Panc1 (cell line): ENCODE measurements around the gene ADAMTS14.

Experiments
- POLR2AphosphoS5 ChIP-seq: IDR thresholded peaks from 2 replicates; pipeline ENCODE4 v1.6.1; 2012; ENCODE audit warnings: mild to moderate bottlenecking, low read depth, low read length, moderate library complexity
- SIN3A ChIP-seq: IDR thresholded peaks from 2 replicates; pipeline ENCODE4 v1.6.1; 2012; ENCODE audit warnings: low read depth, mild to moderate bottlenecking, low read length, moderate library complexity, borderline replicate concordance; ENCODE audit not compliant: insufficient read depth
- TF ChIP-seq, protein P1 (sequence below): fragments of 450-650 bp; IDR thresholded peaks from 2 replicates; pipeline ENCODE4 v1.5.1; 2017; ENCODE audit warnings: mild to moderate bottlenecking
- TF ChIP-seq, protein P2 (sequence below), 2 experiments: IDR thresholded peaks; 2 replicates each; pipeline ENCODE4 v1.6.1; 2011 to 2012; ENCODE audit warnings: low read depth in 2 of 2, control low read depth in 1 of 2, low read length in 1 of 2, mild to moderate bottlenecking in 1 of 2, moderate library complexity in 1 of 2; ENCODE audit not compliant: insufficient read depth in 1 of 2

DNA sequence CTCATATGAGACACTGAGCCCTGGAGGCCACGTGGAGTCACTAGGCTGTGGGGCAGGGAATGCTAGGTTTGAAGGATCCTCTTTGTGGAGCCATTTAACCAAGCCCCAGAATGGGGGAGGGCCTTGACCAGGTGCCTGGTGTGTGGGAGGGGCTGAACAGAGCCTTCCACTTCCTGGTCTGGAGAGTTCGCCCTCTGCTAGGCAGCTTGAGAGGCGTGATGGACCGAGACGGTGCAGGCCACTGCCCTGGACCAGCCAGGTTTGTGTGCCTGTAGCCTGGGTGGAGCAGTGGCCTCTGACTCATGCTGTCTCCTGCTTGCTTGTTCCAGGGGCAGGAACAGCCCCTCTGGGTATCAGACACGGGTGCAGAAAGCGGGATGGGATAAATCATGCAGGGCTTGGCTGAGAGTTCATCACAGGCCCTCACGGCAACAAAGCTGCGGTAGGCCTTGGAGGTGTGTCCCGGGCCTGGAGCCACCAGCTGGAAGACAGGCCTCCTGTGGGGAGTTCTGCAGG lies 27.4 kb downstream of the ADAMTS14 start:
- TF ChIP-seq, protein P1, sequence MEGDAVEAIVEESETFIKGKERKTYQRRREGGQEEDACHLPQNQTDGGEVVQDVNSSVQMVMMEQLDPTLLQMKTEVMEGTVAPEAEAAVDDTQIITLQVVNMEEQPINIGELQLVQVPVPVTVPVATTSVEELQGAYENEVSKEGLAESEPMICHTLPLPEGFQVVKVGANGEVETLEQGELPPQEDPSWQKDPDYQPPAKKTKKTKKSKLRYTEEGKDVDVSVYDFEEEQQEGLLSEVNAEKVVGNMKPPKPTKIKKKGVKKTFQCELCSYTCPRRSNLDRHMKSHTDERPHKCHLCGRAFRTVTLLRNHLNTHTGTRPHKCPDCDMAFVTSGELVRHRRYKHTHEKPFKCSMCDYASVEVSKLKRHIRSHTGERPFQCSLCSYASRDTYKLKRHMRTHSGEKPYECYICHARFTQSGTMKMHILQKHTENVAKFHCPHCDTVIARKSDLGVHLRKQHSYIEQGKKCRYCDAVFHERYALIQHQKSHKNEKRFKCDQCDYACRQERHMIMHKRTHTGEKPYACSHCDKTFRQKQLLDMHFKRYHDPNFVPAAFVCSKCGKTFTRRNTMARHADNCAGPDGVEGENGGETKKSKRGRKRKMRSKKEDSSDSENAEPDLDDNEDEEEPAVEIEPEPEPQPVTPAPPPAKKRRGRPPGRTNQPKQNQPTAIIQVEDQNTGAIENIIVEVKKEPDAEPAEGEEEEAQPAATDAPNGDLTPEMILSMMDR: no peak
- TF ChIP-seq POLR2AphosphoS5 (no peak), SIN3A (no peak)
- TF ChIP-seq, protein P2, sequence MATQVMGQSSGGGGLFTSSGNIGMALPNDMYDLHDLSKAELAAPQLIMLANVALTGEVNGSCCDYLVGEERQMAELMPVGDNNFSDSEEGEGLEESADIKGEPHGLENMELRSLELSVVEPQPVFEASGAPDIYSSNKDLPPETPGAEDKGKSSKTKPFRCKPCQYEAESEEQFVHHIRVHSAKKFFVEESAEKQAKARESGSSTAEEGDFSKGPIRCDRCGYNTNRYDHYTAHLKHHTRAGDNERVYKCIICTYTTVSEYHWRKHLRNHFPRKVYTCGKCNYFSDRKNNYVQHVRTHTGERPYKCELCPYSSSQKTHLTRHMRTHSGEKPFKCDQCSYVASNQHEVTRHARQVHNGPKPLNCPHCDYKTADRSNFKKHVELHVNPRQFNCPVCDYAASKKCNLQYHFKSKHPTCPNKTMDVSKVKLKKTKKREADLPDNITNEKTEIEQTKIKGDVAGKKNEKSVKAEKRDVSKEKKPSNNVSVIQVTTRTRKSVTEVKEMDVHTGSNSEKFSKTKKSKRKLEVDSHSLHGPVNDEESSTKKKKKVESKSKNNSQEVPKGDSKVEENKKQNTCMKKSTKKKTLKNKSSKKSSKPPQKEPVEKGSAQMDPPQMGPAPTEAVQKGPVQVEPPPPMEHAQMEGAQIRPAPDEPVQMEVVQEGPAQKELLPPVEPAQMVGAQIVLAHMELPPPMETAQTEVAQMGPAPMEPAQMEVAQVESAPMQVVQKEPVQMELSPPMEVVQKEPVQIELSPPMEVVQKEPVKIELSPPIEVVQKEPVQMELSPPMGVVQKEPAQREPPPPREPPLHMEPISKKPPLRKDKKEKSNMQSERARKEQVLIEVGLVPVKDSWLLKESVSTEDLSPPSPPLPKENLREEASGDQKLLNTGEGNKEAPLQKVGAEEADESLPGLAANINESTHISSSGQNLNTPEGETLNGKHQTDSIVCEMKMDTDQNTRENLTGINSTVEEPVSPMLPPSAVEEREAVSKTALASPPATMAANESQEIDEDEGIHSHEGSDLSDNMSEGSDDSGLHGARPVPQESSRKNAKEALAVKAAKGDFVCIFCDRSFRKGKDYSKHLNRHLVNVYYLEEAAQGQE (IDR thresholded peaks at IDR 0.05; ENCODE audit: insufficient read depth in 1 of 2, low read depth in 2 of 2, low read length in 1 of 2): no peak
